Right lobe of liver (tissue), 4 donors: ENCODE results near the gene FAM204A.

Experiments used
- CTCF ChIP-seq, 4 donors: fragments of 200-600 bp in 3 of 4; fragments of 450-650 bp in 1 of 4; IDR thresholded peaks; one replicate each; pipeline versions ENCODE4 v1.5.1 to v1.8.0; 2016 to 2022; ENCODE audit warnings: antibody characterized with exemption in 4 of 4, mild to moderate bottlenecking in 2 of 4
- POLR2A ChIP-seq: fragments of 450-650 bp; IDR thresholded peaks from one replicate; pipeline ENCODE4 v1.6.1; 2017; ENCODE audit warnings: antibody characterized with exemption, mild to moderate bottlenecking
- donor health status: DM: no; HTN: no; CAD: no.
- donor health status: DM: no; HTN: no; CAD: no.
- donor health status: DM: no; HTN: yes; CAD: no.

GRCh38 chr10:118340486-118340885, 1.6 kb downstream of the FAM204A start:
- TF ChIP-seq POLR2A (no peak), CTCF (IDR thresholded peaks at IDR 0.05) (no peak)
